ENCODE data around the gene ACOXL.

Gene ACOXL

DNA sequence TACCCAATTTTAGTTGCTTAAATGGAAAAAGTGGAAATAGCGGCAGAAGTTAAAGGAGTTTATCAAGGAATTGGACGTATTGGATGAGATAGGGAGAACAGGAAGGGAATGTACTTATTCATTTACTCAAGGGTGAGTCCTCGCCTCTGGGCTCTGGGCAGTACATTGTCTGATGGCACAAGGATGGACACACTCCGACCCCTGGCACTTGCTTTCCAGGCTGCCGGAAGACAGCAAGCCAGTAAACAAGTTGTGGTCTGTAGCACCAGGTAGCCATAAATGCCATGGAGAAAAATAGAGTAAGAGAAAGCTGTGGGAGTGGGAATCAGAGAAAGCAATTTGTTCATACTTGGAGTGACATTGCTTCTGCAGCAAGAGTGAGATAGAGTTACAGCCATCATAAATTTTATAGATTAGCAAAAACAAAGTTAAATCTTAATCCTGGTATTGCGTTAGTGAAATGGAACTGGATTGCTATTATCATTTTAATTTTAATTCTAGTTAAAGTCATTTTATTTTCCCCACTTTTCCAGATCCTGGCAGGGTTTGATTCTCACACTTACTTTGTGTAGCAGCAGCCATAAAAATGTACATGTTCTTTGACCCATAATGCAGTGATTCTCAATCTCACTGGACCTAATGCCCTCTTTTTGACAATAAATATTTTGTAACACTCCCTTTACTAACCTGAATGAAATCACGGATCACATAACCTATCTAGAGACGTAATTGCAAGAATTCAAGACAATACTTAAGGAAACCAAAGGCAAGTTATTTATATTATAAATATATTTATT, 252.5 kb downstream of the ACOXL start:
- H3K4me1 ChIP-seq (ENCODE audit: control insufficient read depth, insufficient read depth, low read length), result peaks cover 7% of the 10 kb centered on the region
- no peaks in the 10 kb centered on the region for H3K36me3 ChIP-seq (ENCODE audit: control insufficient read depth, insufficient read depth, low read length, severe bottlenecking)
- H3K4me3 ChIP-seq (ENCODE audit: low read length), result no peak overlapping the region
- no peak overlapping the region for H3K9ac ChIP-seq (ENCODE audit: low read length)
- DNase-seq (ENCODE audit: low read depth), result no peak
- H3K9me3 ChIP-seq (ENCODE audit: control insufficient read depth, low read length), result no peaks in the 10 kb centered on the region
- peaks cover 10% of the 10 kb centered on the region for H3K27me3 ChIP-seq (replicated peaks; ENCODE audit: control insufficient read depth, insufficient read depth, low read length)

GRCh38 chr2:110990440-110990839, 258.1 kb downstream of the ACOXL start:
- no peak overlapping the region for H3K9ac ChIP-seq (ENCODE audit: low read length)
- DNase-seq (ENCODE audit: low read depth), result no peak
- no peaks in the 10 kb centered on the region for H3K9me3 ChIP-seq (ENCODE audit: control insufficient read depth, low read length)
- H3K4me3 ChIP-seq (ENCODE audit: low read length), result no peak overlapping the region
- H3K36me3 ChIP-seq (ENCODE audit: control insufficient read depth, insufficient read depth, low read length, severe bottlenecking), result no peaks in the 10 kb centered on the region
- H3K27me3 ChIP-seq (replicated peaks; ENCODE audit: control insufficient read depth, insufficient read depth, low read length), result peaks cover 11% of the 10 kb centered on the region
- H3K4me1 ChIP-seq (ENCODE audit: control insufficient read depth, insufficient read depth, low read length), result peaks cover 12% of the 10 kb centered on the region

- Histone ChIP-seq H3K9ac (ENCODE audit: low read length) (no peak overlapping the region), H3K4me3 (ENCODE audit: low read length) (no peak overlapping the region), H3K36me3 (ENCODE audit: control insufficient read depth, insufficient read depth, low read length, severe bottlenecking) (no peaks in the 10 kb centered on the region), H3K4me1 (ENCODE audit: control insufficient read depth, insufficient read depth, low read length) (peaks cover 12% of the 10 kb centered on the region), H3K27me3 (replicated peaks; ENCODE audit: control insufficient read depth, insufficient read depth, low read length) (peaks cover 23% of the 10 kb centered on the region), H3K9me3 (ENCODE audit: control insufficient read depth, low read length) (peaks cover under 1% of the 10 kb centered on the region)
- DNase-seq (ENCODE audit: low read depth), result no peak
Observed at GRCh38 chr2:110991911-110992310, 259.5 kb downstream of the ACOXL start.

DNA sequence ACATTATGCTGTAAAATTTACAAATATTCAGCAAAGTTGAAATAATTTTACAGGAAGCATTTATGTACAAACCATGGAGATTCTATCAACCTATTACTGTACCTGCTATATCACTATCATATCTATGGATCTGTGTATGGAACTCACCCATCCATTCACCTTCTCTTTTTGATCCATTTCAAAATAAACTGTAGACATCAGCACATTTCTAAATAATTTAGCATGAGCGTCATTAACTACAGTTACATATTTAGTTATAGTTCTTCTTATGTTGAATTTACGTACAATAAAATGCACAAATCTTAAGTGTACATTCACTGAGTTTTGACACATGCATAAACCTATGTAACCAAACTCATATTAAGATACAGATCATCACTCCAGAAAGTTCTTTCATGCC, 260.5 kb downstream of the ACOXL start:
- Histone ChIP-seq H3K36me3 (ENCODE audit: control insufficient read depth, insufficient read depth, low read length, severe bottlenecking) (no peaks in the 10 kb centered on the region), H3K4me1 (ENCODE audit: control insufficient read depth, insufficient read depth, low read length) (peaks cover 12% of the 10 kb centered on the region), H3K4me3 (ENCODE audit: low read length) (no peak overlapping the region), H3K27me3 (replicated peaks; ENCODE audit: control insufficient read depth, insufficient read depth, low read length) (peaks cover 32% of the 10 kb centered on the region), H3K9me3 (ENCODE audit: control insufficient read depth, low read length) (peaks cover 3% of the 10 kb centered on the region), H3K9ac (ENCODE audit: low read length) (no peak overlapping the region)
- no peak for DNase-seq (ENCODE audit: low read depth)

DNA sequence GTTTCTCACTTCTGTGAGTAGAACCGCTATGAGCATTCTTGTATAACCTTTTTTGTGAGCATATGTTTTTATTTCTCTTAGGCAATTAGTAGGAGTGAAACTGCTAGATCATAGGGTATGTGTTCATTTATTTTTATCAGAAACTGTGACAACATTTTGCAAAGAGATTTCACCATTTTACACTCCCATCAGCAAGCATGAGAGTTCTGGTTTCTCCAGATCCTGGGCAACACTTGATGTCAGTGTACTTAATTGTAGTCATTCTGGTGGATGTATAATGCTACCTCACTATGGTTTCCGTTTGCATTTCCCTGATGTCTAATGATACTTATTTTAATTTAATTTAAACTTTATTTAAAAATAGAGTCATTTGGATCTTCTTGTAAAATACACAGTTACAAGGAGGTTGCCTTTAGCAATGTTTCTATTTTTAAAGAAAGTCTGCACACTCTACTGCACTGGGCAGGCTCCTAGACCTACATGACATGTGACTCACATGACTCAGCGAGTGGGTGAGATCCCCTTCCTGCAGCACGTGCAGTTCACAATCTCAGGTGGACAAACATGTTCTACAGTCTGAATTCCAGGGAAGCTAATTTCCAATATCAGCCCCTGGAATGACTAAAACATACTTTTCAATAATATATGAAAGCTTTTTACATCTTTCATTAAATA, 261.3 kb downstream of the ACOXL start:
- Histone ChIP-seq H3K27me3 (replicated peaks; ENCODE audit: control insufficient read depth, insufficient read depth, low read length) (peaks cover 36% of the 10 kb centered on the region), H3K9ac (ENCODE audit: low read length) (no peak overlapping the region), H3K4me3 (ENCODE audit: low read length) (no peak overlapping the region), H3K4me1 (ENCODE audit: control insufficient read depth, insufficient read depth, low read length) (peaks cover 12% of the 10 kb centered on the region), H3K9me3 (ENCODE audit: control insufficient read depth, low read length) (peaks cover 3% of the 10 kb centered on the region), H3K36me3 (ENCODE audit: control insufficient read depth, insufficient read depth, low read length, severe bottlenecking) (no peaks in the 10 kb centered on the region)
- DNase-seq (ENCODE audit: low read depth), result no peak

DNA sequence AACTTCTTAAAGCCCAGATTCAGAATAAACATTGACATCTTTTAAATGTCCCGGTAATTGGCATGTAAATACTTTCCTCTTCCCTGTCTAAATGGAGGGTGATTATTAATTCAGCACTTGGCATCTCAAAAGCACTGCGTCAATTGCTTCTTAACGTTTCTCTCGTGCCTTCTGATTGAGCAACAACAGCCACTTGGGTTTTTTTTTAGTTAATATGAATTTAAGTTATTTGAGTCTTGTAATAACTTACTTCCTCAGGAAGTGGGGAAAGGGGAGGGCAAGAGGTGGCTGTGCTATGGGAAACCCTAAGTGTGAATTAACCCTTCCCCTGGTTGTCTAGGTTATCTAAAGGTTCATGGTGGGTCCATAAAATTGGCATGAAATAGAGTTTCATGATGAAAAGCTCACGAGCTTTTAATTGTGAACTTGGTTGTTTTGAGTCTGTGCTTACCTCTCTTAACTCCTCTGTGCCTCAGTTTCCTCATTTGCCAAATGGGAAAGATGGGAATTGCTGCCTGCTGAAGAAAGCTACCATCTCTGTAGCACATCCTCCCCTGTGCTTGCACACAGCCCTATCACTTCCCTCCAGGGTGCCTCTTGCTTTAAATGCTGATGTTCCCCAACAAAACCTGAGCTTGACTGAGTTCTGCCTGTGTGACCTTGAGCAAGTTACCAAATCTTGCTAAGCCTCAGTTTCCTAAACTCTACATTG, 262.0 kb downstream of the ACOXL start:
- H3K9ac ChIP-seq (ENCODE audit: low read length), result no peak overlapping the region
- peaks cover 12% of the 10 kb centered on the region for H3K4me1 ChIP-seq (ENCODE audit: control insufficient read depth, insufficient read depth, low read length)
- H3K36me3 ChIP-seq (ENCODE audit: control insufficient read depth, insufficient read depth, low read length, severe bottlenecking), result no peaks in the 10 kb centered on the region
- H3K27me3 ChIP-seq (replicated peaks; ENCODE audit: control insufficient read depth, insufficient read depth, low read length), result peaks cover 40% of the 10 kb centered on the region
- peaks cover 3% of the 10 kb centered on the region for H3K9me3 ChIP-seq (ENCODE audit: control insufficient read depth, low read length)
- no peak for DNase-seq (ENCODE audit: low read depth)
- H3K4me3 ChIP-seq (ENCODE audit: low read length), result no peak overlapping the region

- DNase-seq (ENCODE audit: low read depth), result no peak
- Histone ChIP-seq H3K4me3 (ENCODE audit: low read length) (no peak overlapping the region), H3K4me1 (ENCODE audit: control insufficient read depth, insufficient read depth, low read length) (peaks cover 12% of the 10 kb centered on the region), H3K27me3 (replicated peaks; ENCODE audit: control insufficient read depth, insufficient read depth, low read length) (peaks cover 52% of the 10 kb centered on the region), H3K36me3 (ENCODE audit: control insufficient read depth, insufficient read depth, low read length, severe bottlenecking) (no peaks in the 10 kb centered on the region), H3K9ac (ENCODE audit: low read length) (no peak overlapping the region), H3K9me3 (ENCODE audit: control insufficient read depth, low read length) (peaks cover 11% of the 10 kb centered on the region)
Observed at GRCh38 chr2:110995911-110996310, 263.5 kb downstream of the ACOXL start.

DNA sequence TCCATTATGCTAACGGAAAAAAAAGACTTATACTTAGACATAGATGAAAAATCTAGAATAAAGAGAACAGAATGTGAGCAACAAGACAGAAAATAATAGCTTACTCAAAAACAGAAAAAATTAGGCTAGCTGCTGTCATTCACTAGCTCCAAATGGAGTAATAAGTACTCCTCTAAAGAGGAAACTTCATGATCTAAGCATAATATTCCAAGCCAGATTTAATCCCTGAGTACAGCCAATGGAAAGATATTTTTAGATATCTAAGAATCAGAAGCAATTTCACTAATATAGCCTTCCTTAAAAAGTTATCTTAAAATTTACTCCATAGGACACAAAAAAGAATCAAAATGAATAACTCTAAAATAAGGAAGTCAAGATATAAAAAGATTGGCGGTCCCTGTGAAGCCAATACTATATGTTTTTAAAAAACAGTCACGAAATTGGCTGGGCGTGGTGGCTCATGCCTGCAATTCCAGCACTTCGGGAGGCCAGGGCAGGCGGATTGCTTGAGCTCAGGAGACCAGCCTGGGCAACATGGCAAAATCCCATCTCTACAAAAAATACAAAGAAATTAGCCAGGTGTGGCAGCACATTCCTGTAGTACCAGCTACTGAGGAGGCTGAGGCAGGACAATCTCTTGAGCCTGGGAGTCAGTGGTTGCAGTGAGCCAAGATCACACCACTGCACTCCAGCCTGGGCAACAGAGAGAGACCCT, 265.1 kb downstream of the ACOXL start:
- no peak overlapping the region for H3K9ac ChIP-seq (ENCODE audit: low read length)
- no peak for DNase-seq (ENCODE audit: low read depth)
- H3K36me3 ChIP-seq (ENCODE audit: control insufficient read depth, insufficient read depth, low read length, severe bottlenecking), result no peaks in the 10 kb centered on the region
- peaks cover 11% of the 10 kb centered on the region for H3K9me3 ChIP-seq (ENCODE audit: control insufficient read depth, low read length)
- peaks cover 12% of the 10 kb centered on the region for H3K4me1 ChIP-seq (ENCODE audit: control insufficient read depth, insufficient read depth, low read length)
- H3K27me3 ChIP-seq (replicated peaks; ENCODE audit: control insufficient read depth, insufficient read depth, low read length), result peaks cover 43% of the 10 kb centered on the region
- H3K4me3 ChIP-seq (ENCODE audit: low read length), result no peak overlapping the region

GRCh38 chr2:110998311-110998710, 265.9 kb downstream of the ACOXL start:
- H3K36me3 ChIP-seq (ENCODE audit: control insufficient read depth, insufficient read depth, low read length, severe bottlenecking), result no peaks in the 10 kb centered on the region
- DNase-seq (ENCODE audit: low read depth), result no peak
- H3K9ac ChIP-seq (ENCODE audit: low read length), result no peak overlapping the region
- peaks cover 12% of the 10 kb centered on the region for H3K4me1 ChIP-seq (ENCODE audit: control insufficient read depth, insufficient read depth, low read length)
- H3K27me3 ChIP-seq (replicated peaks; ENCODE audit: control insufficient read depth, insufficient read depth, low read length), result peaks cover 41% of the 10 kb centered on the region
- H3K4me3 ChIP-seq (ENCODE audit: low read length), result no peak overlapping the region
- peaks cover 11% of the 10 kb centered on the region for H3K9me3 ChIP-seq (ENCODE audit: control insufficient read depth, low read length)

DNA sequence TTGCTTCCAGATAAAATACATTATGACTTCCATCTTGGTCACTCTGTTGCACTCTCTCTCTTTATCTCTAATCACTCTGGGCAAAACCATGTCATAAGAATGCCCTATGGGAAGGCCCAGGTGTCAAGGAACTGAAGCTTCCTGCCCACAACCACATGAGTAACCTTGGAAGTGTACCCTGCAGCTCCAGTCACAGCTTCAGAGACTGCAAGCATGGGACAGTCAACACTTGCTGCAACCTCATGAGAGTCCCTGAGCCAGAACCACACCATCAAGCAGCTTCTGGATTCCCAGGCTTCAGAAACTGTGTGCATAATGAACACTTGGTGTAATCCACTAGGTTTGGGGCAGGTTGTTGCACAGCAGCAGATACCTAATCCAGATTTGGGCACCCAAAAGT, 267.3 kb downstream of the ACOXL start:
- Histone ChIP-seq H3K9ac (ENCODE audit: low read length) (no peak overlapping the region), H3K4me3 (ENCODE audit: low read length) (no peak overlapping the region), H3K27me3 (replicated peaks; ENCODE audit: control insufficient read depth, insufficient read depth, low read length) (peaks cover 41% of the 10 kb centered on the region), H3K4me1 (ENCODE audit: control insufficient read depth, insufficient read depth, low read length) (peaks cover 6% of the 10 kb centered on the region), H3K9me3 (ENCODE audit: control insufficient read depth, low read length) (peaks cover 11% of the 10 kb centered on the region), H3K36me3 (ENCODE audit: control insufficient read depth, insufficient read depth, low read length, severe bottlenecking) (no peaks in the 10 kb centered on the region)
- no peak for DNase-seq (ENCODE audit: low read depth)

DNA sequence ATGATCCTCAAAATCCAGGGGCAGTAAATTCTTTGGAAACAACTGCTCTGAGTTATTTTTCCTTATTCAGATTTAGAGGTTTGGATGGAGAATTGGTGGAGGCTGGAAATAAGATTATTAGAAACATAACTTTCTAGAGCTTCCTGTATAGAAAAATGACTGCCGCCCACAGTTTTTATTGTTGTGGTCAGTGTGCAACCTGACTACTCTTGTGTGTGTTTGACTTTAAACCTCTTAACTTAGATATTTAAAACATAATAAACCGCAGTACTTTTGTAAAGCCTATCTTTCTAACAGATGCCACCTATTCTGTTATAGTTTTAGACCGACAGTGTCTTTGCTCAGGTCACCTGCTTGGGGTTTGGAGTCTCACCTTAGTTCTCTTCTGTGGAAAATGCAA, 272.9 kb downstream of the ACOXL start:
- DNase-seq (ENCODE audit: low read depth), result no peak
- H3K9me3 ChIP-seq (ENCODE audit: control insufficient read depth, low read length), result peaks cover 7% of the 10 kb centered on the region
- H3K36me3 ChIP-seq (ENCODE audit: control insufficient read depth, insufficient read depth, low read length, severe bottlenecking), result no peaks in the 10 kb centered on the region
- H3K4me3 ChIP-seq (ENCODE audit: low read length), result no peak overlapping the region
- peaks cover 5% of the 10 kb centered on the region for H3K4me1 ChIP-seq (ENCODE audit: control insufficient read depth, insufficient read depth, low read length)
- peaks cover 15% of the 10 kb centered on the region for H3K27me3 ChIP-seq (replicated peaks; ENCODE audit: control insufficient read depth, insufficient read depth, low read length)
- H3K9ac ChIP-seq (ENCODE audit: low read length), result no peak overlapping the region

Data from adipocyte (in vitro differentiated cells).